OCI-LY1 (cell line): ENCODE measurements around the gene CGB3.

Source experiments
- H2AFZ ChIP-seq: fragments of 200-600 bp; sonication (generic), shearing (Covaris generic); 2 replicates; pipeline ENCODE4 v1.6.0; 2014; ENCODE audit warnings: antibody characterized with exemption, mild to moderate bottlenecking, low read length
- H3F3A ChIP-seq: fragments of 200-600 bp; sonication (generic), shearing (Covaris generic); 2 replicates; pipeline ENCODE4 v1.6.0; 2014; ENCODE audit warnings: mild to moderate bottlenecking, antibody characterized with exemption, low read length, moderate library complexity; ENCODE audit not compliant: insufficient read depth
- H3K27ac ChIP-seq: fragments of 200-600 bp; sonication (generic); 2 replicates; pipeline ENCODE4 v1.5.1; 2014; ENCODE audit warnings: low read length, mixed run types, mild to moderate bottlenecking, low read depth; ENCODE audit not compliant: poor library complexity, severe bottlenecking
- H3K27me3 ChIP-seq: fragments of 200-600 bp; sonication (generic); 2 replicates; pipeline ENCODE4 v1.6.0; 2014; ENCODE audit warnings: antibody characterized with exemption, mild to moderate bottlenecking, low read length, moderate library complexity; ENCODE audit not compliant: insufficient read depth
- H3K36me3 ChIP-seq: fragments of 200-600 bp; sonication (generic); 2 replicates; pipeline ENCODE4 v1.6.1; 2014; ENCODE audit warnings: mild to moderate bottlenecking, antibody characterized with exemption, low read length, moderate library complexity, mixed read lengths; ENCODE audit not compliant: insufficient read depth
- H3K4me1 ChIP-seq: fragments of 200-600 bp; sonication (generic); 2 replicates; pipeline ENCODE4 v1.5.1; 2014; ENCODE audit warnings: mild to moderate bottlenecking, low read length, moderate library complexity; ENCODE audit not compliant: insufficient read depth, severe bottlenecking
- H3K4me2 ChIP-seq: fragments of 200-600 bp; sonication (generic), shearing (Covaris generic); 2 replicates; pipeline ENCODE4 v1.6.1; 2014; ENCODE audit warnings: low read length
- H3K4me3 ChIP-seq: fragments of 200-600 bp; sonication (generic); 2 replicates; pipeline ENCODE4 v1.5.1; 2014; ENCODE audit warnings: low read length, low read depth, mild to moderate bottlenecking, mixed read lengths; ENCODE audit not compliant: poor library complexity, severe bottlenecking
- H3K79me2 ChIP-seq: fragments of 200-600 bp; shearing (Covaris generic); 2 replicates; pipeline ENCODE4 v1.6.1; 2016; ENCODE audit warnings: mixed run types, low read length, mixed read lengths; ENCODE audit not compliant: insufficient read depth
- H3K9ac ChIP-seq: fragments of 200-600 bp; sonication (generic), shearing (Covaris generic); 2 replicates; pipeline ENCODE4 v1.6.1; 2014; ENCODE audit warnings: mild to moderate bottlenecking, low read length, mixed read lengths
- H3K9me2 ChIP-seq: fragments of 200-600 bp; sonication (generic), shearing (Covaris generic); 2 replicates; pipeline ENCODE4 v1.6.1; 2014; ENCODE audit warnings: low read depth, mild to moderate bottlenecking, low read length, mixed read lengths
- H3K9me3 ChIP-seq: fragments of 200-600 bp; shearing (Covaris generic); 2 replicates; pipeline ENCODE4 v1.6.1; 2014; ENCODE audit warnings: low read length, mixed read lengths
- H4K20me1 ChIP-seq: fragments of 200-600 bp; sonication (generic), shearing (Covaris generic); 2 replicates; pipeline ENCODE4 v1.6.0; 2016; ENCODE audit warnings: mild to moderate bottlenecking, low read length; ENCODE audit not compliant: insufficient read depth
- EZH2 ChIP-seq: fragments of 200-600 bp; sonication (generic), shearing (Covaris generic); IDR thresholded peaks from 2 replicates; pipeline ENCODE4 v1.8.0; 2017; ENCODE audit warnings: borderline replicate concordance, mixed run types, mild to moderate bottlenecking, antibody characterized with exemption, low read length, moderate library complexity, mixed read lengths
- TF ChIP-seq, protein P1 (sequence below): fragments of 200-600 bp; sonication (generic), shearing (Covaris generic); IDR thresholded peaks from 2 replicates; pipeline ENCODE4 v1.5.1; 2017; ENCODE audit warnings: mild to moderate bottlenecking, antibody characterized with exemption, low read length, moderate library complexity, mixed read lengths

CGB3 gene

DNA sequence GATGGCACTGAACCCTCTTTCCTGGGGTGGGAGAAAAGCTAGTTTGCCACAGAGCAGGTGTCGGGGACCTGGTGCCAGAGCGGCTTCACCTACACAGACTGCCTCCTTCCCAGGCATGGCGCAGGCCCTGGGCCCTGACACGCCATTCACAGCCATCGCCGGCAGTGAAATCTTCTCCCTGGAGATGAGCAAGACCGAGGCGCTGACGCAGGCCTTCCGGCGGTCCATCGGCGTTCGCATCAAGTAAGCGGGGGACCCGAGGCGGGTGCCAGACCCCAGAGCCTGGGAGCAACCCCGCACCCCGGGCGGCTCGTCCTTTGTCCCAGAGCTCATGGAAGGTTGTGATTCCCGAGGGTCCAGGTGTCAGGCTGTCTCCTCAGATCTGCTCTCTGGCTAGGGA lies 17.2 kb downstream of the CGB3 start:
- no peak for TF ChIP-seq EZH2
- TF ChIP-seq, protein P1, sequence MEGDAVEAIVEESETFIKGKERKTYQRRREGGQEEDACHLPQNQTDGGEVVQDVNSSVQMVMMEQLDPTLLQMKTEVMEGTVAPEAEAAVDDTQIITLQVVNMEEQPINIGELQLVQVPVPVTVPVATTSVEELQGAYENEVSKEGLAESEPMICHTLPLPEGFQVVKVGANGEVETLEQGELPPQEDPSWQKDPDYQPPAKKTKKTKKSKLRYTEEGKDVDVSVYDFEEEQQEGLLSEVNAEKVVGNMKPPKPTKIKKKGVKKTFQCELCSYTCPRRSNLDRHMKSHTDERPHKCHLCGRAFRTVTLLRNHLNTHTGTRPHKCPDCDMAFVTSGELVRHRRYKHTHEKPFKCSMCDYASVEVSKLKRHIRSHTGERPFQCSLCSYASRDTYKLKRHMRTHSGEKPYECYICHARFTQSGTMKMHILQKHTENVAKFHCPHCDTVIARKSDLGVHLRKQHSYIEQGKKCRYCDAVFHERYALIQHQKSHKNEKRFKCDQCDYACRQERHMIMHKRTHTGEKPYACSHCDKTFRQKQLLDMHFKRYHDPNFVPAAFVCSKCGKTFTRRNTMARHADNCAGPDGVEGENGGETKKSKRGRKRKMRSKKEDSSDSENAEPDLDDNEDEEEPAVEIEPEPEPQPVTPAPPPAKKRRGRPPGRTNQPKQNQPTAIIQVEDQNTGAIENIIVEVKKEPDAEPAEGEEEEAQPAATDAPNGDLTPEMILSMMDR = no peak
- H3K27me3 ChIP-seq = no peaks in the 10 kb centered on the region
- no peak overlapping the region for H2AFZ ChIP-seq
- no peak overlapping the region for H3K4me3 ChIP-seq
- H3K4me1 ChIP-seq = no peaks in the 10 kb centered on the region
- H3K36me3 ChIP-seq = peaks cover 84% of the 10 kb centered on the region
- no peak overlapping the region for H3K4me2 ChIP-seq
- no peaks in the 10 kb centered on the region for H3K9me2 ChIP-seq
- no peaks in the 10 kb centered on the region for H3K9me3 ChIP-seq
- no peak overlapping the region for H3K9ac ChIP-seq
- H4K20me1 ChIP-seq = no peaks in the 10 kb centered on the region
- no peaks in the 10 kb centered on the region for H3K79me2 ChIP-seq
- H3F3A ChIP-seq = no peaks in the 10 kb centered on the region
- no peak overlapping the region for H3K27ac ChIP-seq

DNA sequence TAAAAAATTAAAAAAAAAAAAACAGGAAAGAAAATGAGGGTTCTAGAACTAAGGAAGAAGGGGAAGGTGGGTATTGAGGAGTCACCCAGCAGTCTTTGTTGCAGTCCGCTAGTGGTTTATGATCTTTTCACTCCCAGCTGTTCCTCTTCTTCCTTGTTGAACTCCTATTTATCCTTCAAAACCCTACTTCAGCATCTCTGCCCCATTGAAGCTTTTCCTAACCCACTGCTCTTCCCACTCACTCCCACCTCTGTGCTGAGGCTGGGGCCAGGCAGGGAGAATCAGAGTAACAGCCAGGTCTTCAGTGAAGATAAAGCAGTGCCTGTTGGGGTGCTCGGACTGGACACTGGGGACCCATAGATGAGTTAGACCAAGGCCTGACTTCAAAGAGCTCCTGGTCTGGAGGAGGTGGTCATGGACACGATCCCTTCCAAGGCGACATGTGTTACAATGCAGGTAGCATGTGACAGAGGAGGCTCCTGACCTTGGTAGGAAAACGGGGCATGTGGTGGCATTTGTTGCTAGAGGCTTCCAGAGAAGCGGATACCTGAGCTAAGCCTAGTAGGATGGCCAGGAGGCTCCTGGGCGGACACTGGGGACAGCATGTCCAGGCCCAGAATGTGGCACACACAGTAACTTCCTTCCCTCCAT lies 19.0 kb downstream of the CGB3 start:
- Histone ChIP-seq H3K9me2 (no peaks in the 10 kb centered on the region), H3F3A (no peaks in the 10 kb centered on the region), H4K20me1 (no peaks in the 10 kb centered on the region), H3K27me3 (no peaks in the 10 kb centered on the region), H3K36me3 (peaks cover 75% of the 10 kb centered on the region), H3K9me3 (no peaks in the 10 kb centered on the region), H3K4me3 (no peak overlapping the region), H3K4me1 (no peaks in the 10 kb centered on the region), H3K79me2 (no peaks in the 10 kb centered on the region), H3K9ac (no peak overlapping the region), H3K27ac (no peak overlapping the region), H2AFZ (no peak overlapping the region), H3K4me2 (no peak overlapping the region)
- TF ChIP-seq, protein P1 = no peak
- no peak for TF ChIP-seq EZH2

DNA sequence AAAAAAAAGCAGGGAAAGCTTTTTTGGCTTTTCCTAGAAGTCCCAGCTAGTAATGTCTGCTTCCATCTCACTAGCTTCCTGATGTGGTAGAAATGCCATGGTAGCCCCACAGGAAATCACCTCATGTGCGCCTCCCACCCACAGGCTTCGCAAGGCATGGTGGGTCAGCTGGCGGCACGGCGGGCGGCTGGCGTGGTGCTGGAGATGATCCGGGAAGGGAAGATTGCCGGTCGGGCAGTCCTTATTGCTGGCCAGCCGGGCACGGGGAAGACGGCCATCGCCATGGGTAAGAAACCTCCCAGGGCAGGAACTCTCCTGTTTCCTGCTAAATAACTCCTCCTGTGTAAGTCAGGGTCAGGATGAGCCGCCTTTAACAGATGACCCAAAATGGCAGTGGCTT lies 20.0 kb downstream of the CGB3 start:
- no peak overlapping the region for H2AFZ ChIP-seq
- no peak overlapping the region for H3K9ac ChIP-seq
- no peaks in the 10 kb centered on the region for H3K9me2 ChIP-seq
- no peak overlapping the region for H3K27ac ChIP-seq
- TF ChIP-seq, protein P1 = no peak
- TF ChIP-seq EZH2 = no peak
- H4K20me1 ChIP-seq = no peaks in the 10 kb centered on the region
- peaks cover 74% of the 10 kb centered on the region for H3K36me3 ChIP-seq
- H3K4me1 ChIP-seq = peaks cover 5% of the 10 kb centered on the region
- no peak overlapping the region for H3K4me2 ChIP-seq
- H3K79me2 ChIP-seq = no peaks in the 10 kb centered on the region
- no peak overlapping the region for H3K4me3 ChIP-seq
- H3K27me3 ChIP-seq = no peaks in the 10 kb centered on the region
- H3F3A ChIP-seq = no peaks in the 10 kb centered on the region
- no peaks in the 10 kb centered on the region for H3K9me3 ChIP-seq
